NK-92 (cell line): ENCODE results near the gene UVSSA.

ENCODE experiments used
- DNase-seq: peaks from one replicate; lab custom pipeline; 2025; ENCODE audit not compliant: unreplicated experiment; lab: John Stamatoyannopoulos, UW

Gene UVSSA

GRCh38 chr4:1348014-1348513, 1.1 kb downstream of the UVSSA start:
- DNase-seq = no peak

DNA sequence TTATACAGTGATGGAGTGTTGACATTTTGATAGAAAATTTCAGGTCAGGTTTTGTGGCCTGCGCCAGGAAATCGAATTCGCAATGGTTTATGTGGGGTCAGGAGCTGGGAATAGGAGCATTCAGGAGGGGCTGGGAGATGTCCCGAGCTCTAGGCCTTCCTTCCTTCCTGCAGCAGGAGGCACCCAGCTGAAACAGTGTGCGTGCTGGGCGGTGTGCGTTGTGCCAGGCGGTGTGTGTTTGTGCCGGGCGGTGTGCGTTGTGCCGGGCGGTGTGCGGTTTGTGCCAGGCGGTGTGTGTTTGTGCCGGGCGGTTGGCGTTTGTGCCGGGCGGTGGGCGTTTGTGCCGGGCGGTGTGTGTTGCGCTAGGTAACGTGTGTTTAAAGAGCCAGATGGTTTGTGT, 1.7 kb downstream of the UVSSA start:
- DNase-seq = no peak

GRCh38 chr4:1349359-1350168, 2.6 kb downstream of the UVSSA start:
- DNase-seq = no peak

DNA sequence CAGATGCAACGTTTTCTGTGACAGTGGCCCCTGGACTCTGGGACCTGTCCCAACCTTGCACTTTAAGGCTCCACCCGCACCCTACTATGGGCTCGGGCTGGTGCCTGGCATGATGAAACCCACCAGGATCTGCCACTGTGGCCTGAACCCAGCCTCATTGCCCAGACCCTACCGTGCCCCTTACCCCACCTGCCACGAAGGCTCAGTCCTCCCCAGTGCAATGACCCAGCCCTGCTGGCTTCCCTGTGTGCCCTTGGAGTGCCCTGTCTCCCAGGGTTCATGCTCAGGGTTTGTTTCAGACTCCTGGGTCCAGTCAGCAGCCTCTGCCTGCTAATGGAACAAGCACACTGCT, 3.1 kb downstream of the UVSSA start:
- no peak for DNase-seq

- no peak for DNase-seq
Observed at GRCh38 chr4:1351854-1352566, 5.0 kb downstream of the UVSSA start.

DNA sequence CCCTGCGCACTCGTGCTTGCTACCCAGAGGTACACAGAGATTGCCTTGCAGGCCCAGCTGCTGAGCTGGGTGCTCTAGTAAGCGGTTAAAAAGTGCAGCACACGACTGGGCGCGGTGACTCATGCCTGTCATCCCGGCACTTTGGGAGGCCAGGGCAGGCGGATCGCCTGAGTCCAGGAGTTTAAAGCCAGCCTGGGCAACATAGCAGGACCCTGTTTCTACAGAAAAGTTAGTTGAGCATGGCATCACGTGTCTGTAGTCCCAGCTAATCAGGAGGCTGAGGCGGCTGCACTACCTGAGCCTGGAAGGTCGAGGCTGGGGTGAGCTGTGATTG, 5.5 kb downstream of the UVSSA start:
- DNase-seq = no peak

- DNase-seq = no peak
Observed at GRCh38 chr4:1353186-1354055, 6.4 kb downstream of the UVSSA start.

DNA sequence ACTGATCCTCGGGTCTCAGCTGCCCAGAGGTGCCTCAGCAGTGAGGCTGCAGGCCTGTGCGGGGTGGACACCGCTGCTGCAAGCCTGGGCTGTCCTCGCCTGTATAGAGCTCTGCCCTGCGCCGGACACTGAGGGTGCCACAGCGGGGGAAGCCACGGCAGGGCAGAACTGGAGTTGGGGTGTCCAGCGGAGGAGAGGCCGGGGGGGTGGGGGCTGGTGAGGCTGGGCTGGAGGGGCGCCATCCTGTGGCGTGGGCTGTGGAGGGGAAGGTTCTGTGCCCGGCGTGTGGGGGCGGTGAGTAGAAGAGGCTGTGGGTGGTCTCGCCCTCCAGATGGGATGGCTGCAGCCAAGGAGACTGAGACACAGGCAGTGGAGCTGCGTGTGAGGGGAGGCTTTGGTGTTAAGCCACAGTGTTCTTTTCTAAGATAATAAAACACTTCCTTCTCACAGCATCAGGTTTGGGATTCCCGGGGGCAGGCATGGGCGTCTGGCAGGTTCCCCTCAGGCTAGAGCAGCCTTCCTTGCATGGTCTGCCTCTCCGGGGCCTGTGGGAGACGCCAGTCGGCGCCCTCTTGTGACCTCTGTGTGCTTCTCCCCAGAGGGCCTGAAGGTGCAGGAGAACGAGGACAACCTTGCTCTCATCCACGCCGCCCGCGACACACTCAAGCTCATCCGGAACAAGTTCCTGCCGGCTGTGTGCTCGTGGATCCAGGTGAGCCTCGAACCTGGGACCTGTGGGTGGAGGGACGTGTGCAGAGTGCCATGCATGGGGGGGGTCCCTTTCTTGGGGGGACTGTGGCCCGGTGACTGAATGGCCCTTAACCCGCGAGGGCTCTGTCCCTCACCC, 7.4 kb downstream of the UVSSA start:
- DNase-seq = no peak

GRCh38 chr4:1354983-1355275, 7.9 kb downstream of the UVSSA start:
- DNase-seq = no peak

GRCh38 chr4:1355378-1355777, 8.4 kb downstream of the UVSSA start:
- no peak for DNase-seq

DNA sequence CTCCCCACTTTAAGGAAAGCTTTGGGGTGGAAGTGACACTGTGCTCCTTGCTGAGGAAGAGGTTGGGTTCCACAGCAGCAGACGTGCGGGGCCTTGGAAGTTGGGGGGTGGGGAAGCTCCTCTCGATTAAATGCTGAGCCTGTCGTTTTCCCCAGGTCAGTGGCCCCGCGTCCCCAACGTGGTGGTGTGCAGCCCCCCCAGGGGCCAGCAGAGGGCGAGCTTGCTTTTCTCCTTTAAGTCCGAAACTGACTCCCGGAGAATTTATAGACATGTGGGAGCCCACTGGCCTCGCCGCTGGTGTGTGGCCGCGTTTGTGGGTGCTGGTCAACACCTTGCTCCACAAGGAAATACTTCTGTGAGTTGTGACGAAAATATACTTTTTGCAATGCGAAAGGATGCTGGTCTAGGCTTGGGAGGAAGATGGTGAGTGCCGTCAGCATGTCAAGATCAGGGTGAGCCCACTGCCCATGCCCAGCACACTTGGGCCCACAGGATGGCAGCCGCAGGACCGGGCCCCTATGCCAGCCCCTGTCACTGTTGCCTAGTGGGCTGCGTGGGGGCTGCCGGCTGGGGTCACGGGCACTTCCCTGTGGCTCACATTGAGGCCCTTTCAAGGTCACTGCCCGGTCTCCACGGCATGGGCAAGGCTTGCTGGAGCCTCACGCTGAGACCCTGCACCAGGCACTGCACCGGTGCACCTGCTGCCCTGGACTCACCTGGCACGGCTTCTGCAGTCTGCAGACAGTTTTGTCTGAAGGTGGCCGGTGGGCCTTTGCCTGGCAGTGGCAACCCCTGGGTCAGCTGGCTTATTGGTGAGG, 9.4 kb downstream of the UVSSA start:
- no peak for DNase-seq

DNA sequence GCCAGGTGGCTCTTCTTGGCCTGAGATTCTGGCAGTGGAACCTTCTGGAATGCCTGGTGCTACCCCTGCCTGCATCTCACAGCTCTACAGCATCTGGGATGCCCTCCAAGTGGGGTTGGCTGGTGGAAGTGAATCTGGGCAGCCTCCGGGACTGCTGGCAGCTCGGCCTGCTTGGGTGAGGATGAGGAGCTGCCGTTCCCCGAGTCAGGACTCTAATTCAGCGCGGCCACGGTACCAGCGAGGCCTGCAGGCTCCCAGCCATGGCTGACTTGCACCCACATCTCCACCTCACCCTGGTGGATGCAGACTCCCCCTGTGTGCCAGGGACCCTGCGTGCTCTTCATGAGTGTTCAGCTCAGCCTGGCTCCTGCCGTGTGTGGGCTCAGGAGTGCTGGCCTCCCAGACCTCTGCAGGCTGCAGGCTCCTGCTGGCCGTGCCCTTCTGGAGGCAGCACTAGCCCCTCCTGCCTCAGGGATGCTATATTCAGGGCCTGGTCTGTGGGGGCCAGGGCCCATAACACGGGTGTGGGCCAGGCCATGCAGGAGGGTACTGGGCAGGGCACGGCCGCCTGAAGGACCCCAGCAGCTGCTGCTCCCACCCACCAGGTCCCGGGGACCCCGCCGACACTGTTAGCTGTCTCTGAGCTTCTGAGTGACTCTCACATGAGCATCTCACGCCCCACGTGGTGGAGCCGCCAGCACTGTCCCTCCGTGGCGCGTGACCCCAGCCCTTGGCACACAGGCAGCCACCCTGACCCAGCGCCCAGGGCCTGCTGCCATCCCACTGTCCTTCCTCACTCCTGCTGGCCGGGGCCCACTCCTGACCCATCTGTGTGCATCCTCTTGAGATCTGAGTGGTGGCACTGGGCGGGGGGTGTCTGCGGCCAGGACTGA, 10.6 kb downstream of the UVSSA start:
- no peak for DNase-seq

- no peak for DNase-seq
Observed at GRCh38 chr4:1358421-1359143, 11.6 kb downstream of the UVSSA start.

DNA sequence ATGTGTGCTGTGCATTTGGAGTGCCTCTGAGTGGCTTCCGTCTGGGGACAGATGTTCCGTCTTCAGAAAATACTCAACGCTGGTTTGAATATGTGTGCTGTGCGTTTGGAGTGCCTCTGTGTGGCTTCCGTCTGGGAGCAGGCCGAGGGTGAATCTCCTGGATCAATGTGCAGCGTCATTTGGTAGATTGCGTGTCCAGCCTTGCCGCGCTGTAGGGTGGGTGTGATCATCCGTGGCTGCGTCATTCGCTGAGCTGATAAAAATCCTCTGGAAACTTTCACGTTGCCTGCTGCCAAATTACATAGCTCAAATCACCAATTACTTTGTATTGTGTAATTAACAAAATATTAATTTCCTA, 12.1 kb downstream of the UVSSA start:
- no peak for DNase-seq

DNA sequence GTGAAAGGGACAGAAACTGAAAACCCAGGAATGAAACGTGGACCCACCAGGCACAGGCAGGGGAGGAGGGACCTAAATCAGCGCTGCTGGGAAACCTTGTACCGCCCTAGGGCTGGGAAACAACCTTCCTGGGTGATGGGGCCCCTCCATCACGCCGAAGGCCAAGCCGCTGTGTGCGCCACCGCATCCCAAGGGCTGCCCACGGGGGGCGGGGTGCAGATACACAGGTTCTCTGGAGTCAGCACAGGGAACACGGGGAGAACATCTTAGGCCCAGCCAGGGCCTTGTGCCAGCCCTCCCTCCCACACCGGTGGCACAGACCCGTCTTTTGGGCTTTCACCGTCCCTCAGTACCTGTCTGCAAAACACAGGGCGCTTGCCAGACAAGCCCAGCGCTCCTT, 13.0 kb downstream of the UVSSA start:
- no peak for DNase-seq

DNA sequence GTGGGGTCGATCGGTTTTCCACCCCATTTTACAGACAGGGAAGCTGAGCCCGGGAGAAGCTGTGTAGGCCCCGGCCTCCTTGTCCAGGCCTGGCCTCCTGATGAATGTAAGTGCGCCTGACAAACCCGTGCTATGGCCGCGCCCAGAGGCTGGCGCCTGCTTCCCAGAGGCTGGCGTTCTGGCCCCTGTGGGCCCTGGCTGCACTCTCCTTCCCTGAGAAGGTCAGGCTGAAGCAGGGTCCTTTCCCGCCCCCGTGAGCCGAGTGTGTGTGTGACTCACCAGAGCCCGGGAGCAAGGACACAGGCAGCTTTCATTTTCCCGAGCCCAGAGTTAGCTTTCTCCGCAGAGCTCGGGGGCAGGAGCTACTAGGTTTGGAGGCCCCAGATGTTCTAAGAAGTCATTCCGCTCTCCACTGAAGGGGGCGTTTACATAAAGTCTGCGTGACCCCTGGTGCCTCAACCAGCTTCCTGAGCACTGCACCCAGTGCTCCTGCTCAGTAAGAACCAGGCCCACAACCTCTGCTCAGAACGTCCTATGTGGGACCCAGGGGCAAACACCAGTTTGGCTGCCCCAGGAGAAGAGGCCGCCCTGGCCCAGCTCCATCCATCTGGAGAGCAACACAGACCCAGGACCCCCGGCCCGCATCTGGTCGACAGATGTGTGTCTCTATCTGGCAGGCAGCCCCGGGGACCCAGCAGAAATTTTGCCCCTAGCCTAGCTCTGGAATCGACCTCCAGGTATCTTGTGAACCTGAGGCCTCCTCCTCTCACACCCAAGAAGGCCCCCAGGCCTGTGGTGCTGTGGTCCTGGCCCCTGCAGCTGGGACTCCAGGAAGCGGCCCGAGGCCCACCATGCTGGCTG, 13.6 kb downstream of the UVSSA start:
- no peak for DNase-seq

GRCh38 chr4:1361431-1361830, 14.4 kb downstream of the UVSSA start:
- DNase-seq = no peak

DNA sequence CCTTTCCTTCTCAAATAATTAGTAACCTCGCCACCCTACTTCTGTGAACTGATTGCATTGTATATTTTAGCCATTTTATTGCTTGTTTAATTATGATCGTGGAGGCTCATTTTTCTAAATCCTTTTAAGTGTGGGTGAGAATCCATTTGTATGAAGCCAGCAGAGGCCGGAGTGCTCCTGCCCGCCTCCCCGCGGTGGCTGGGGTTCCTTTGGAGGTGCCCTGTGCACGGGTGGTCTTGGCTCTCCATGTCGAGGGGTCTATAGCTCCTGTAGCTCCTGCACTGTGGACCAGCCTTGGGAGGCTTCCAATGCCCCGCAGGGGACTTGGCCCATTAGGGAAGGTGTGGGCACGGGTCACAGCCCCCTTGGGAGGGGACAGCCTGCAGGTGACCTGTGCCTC, 15.0 kb downstream of the UVSSA start:
- DNase-seq = no peak
